ENCODE measurements around the gene CDC42EP5. TPM values are rescaled to one million over a fixed set of nuclear protein-coding genes. Genes with fewer than 3 reads are reported as not detected.
"Not testable (repeated sequence)": the region's sequence is repeated elsewhere in the genome, so short reads cannot be mapped to it uniquely, and the experiment has no call there.

CDC42EP5 gene
- polyA plus RNA-seq, 1 of the 3 experiments (the other 2 are of a cell fraction) = 13.5 TPM

- TF ChIP-seq YY1 (IDR thresholded peaks at IDR 0.05; ENCODE audit: low read depth) (peak; percentile 85), GABPA (IDR thresholded peaks at IDR 0.05; ENCODE audit: low read depth) (no peak), JUND (IDR thresholded peaks at IDR 0.05) (no peak), TEAD4 (IDR thresholded peaks at IDR 0.05; ENCODE audit: borderline replicate concordance, insufficient read depth) (no peak), FOXM1 (IDR thresholded peaks at IDR 0.05; ENCODE audit: low read depth) (no peak), TAF1 (IDR thresholded peaks at IDR 0.05; ENCODE audit: borderline replicate concordance, low read depth, low read length) (no peak), MXI1 (IDR thresholded peaks at IDR 0.05; ENCODE audit: low read depth, low read length) (peak; percentile 55; the same call in 1 of the 2 replicates)
- TF ChIP-seq, protein P1, sequence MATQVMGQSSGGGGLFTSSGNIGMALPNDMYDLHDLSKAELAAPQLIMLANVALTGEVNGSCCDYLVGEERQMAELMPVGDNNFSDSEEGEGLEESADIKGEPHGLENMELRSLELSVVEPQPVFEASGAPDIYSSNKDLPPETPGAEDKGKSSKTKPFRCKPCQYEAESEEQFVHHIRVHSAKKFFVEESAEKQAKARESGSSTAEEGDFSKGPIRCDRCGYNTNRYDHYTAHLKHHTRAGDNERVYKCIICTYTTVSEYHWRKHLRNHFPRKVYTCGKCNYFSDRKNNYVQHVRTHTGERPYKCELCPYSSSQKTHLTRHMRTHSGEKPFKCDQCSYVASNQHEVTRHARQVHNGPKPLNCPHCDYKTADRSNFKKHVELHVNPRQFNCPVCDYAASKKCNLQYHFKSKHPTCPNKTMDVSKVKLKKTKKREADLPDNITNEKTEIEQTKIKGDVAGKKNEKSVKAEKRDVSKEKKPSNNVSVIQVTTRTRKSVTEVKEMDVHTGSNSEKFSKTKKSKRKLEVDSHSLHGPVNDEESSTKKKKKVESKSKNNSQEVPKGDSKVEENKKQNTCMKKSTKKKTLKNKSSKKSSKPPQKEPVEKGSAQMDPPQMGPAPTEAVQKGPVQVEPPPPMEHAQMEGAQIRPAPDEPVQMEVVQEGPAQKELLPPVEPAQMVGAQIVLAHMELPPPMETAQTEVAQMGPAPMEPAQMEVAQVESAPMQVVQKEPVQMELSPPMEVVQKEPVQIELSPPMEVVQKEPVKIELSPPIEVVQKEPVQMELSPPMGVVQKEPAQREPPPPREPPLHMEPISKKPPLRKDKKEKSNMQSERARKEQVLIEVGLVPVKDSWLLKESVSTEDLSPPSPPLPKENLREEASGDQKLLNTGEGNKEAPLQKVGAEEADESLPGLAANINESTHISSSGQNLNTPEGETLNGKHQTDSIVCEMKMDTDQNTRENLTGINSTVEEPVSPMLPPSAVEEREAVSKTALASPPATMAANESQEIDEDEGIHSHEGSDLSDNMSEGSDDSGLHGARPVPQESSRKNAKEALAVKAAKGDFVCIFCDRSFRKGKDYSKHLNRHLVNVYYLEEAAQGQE (IDR thresholded peaks at IDR 0.05; ENCODE audit: low read depth, low read length) = no peak
Measured at GRCh38 chr19:54448040-54448773, 24.9 kb downstream of the CDC42EP5 start (continued).

GRCh38 chr19:54446349-54446748 is 26.7 kb downstream of the CDC42EP5 start:
- peaks cover 52% of the 10 kb centered on the region for H3K79me2 ChIP-seq (ENCODE audit: insufficient read depth)
- peaks cover 19% of the 10 kb centered on the region for H4K20me1 ChIP-seq (ENCODE audit: insufficient read depth)
- CTCF ChIA-PET; H3F3A ChIP-seq (replicated peaks; ENCODE audit: insufficient read depth); H3K4me2 ChIP-seq; H3K27ac ChIP-seq (ENCODE audit: low read depth in 2 of 2, low read length in 1 of 2); DNase-seq; H2AFZ ChIP-seq (ENCODE audit: low read depth); H3K27me3 ChIP-seq (ENCODE audit: insufficient read depth); POLR2A ChIA-PET; H3K9ac ChIP-seq; H3K4me3 ChIP-seq (ENCODE audit: low read depth in 2 of 2, low read length in 1 of 2); H3K9me3 ChIP-seq; H3K9me2 ChIP-seq: not testable (repeated sequence)
- peaks cover 9 to 26% of the 10 kb centered on the region in 2 experiments for H3K36me3 ChIP-seq (replicated peaks in 1 of 2; ENCODE audit: control insufficient read depth in 1 of 2, insufficient read depth in 2 of 2, low read length in 1 of 2)
- 96% methylated on average over 15 of the region's 15 CpGs for WGBS (ENCODE audit: low lambda C conversion rate)
- H3K4me1 ChIP-seq (ENCODE audit: control insufficient read depth in 1 of 2, insufficient read depth in 2 of 2, low read depth in 1 of 2, low read length in 1 of 2) = peaks cover 14 to 17% of the 10 kb centered on the region in 2 experiments; a peak in 2 of 4 replicates

DNA sequence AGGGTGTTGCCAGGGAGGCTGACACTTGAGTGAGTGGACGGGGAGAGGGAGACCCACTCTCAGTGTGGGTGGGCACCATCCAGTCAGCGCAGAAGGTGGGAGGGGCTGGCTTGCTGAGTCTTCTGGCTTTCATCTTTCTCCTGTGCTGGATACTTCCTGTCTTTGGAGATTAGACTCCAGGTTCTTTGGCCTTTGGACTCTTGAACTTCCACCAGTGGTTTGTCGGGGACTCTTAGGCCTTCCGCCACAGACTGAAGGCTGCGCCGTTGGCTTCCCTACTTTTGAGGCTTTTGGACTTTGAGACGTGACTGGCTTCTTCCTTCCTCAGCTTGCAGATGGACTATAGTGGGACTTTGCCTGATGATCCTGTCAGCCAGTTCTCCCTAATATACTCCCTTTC is 28.4 kb downstream of the CDC42EP5 start:
- whole genome bisulfite sequencing (ENCODE audit: low lambda C conversion rate) = 95% methylated on average over 7 of the region's 7 CpGs
- TF ChIP-seq NFIC (IDR thresholded peaks at IDR 0.05; ENCODE audit: borderline replicate concordance) = no peak
- no peak for TF ChIP-seq ELF1 (IDR thresholded peaks at IDR 0.05)
- TF ChIP-seq, protein P2, sequence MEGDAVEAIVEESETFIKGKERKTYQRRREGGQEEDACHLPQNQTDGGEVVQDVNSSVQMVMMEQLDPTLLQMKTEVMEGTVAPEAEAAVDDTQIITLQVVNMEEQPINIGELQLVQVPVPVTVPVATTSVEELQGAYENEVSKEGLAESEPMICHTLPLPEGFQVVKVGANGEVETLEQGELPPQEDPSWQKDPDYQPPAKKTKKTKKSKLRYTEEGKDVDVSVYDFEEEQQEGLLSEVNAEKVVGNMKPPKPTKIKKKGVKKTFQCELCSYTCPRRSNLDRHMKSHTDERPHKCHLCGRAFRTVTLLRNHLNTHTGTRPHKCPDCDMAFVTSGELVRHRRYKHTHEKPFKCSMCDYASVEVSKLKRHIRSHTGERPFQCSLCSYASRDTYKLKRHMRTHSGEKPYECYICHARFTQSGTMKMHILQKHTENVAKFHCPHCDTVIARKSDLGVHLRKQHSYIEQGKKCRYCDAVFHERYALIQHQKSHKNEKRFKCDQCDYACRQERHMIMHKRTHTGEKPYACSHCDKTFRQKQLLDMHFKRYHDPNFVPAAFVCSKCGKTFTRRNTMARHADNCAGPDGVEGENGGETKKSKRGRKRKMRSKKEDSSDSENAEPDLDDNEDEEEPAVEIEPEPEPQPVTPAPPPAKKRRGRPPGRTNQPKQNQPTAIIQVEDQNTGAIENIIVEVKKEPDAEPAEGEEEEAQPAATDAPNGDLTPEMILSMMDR (IDR thresholded peaks at IDR 0.05) = no peak
- TF ChIP-seq FOXM1 (IDR thresholded peaks at IDR 0.05; ENCODE audit: low read depth) = no peak
- no peak for TF ChIP-seq EZH2phosphoT487 (IDR thresholded peaks at IDR 0.05; ENCODE audit: borderline replicate concordance, low read depth)
- no peak for TF ChIP-seq USF1 (IDR thresholded peaks at IDR 0.05; ENCODE audit: borderline replicate concordance, low read depth)
- TF ChIP-seq YY1 (IDR thresholded peaks at IDR 0.05; ENCODE audit: low read depth) = no peak
- TF ChIP-seq FOSL2 (IDR thresholded peaks at IDR 0.05; ENCODE audit: borderline replicate concordance, low read depth) = no peak
- no peak for TF ChIP-seq TCF12 (IDR thresholded peaks at IDR 0.05)
- no peak for TF ChIP-seq EP300 (IDR thresholded peaks at IDR 0.05; ENCODE audit: borderline replicate concordance in 1 of 2, low read depth in 1 of 2, low read length in 1 of 2)
- TF ChIP-seq SIN3A (IDR thresholded peaks at IDR 0.05; ENCODE audit: borderline replicate concordance, low read depth, low read length) = no peak
- no peak for TF ChIP-seq RFX5 (IDR thresholded peaks at IDR 0.05; ENCODE audit: low read length)
- no peak for TF ChIP-seq MXI1 (IDR thresholded peaks at IDR 0.05; ENCODE audit: low read depth, low read length)
- TF ChIP-seq TAF1 (IDR thresholded peaks at IDR 0.05; ENCODE audit: borderline replicate concordance, low read depth, low read length) = no peak
- no peak for TF ChIP-seq GATA2 (CRISPR knock-in tag; IDR thresholded peaks at IDR 0.05)
- no peak for TF ChIP-seq RCOR1 (IDR thresholded peaks at IDR 0.05; ENCODE audit: low read length)

More for the DNA sequence above, 28.4 kb downstream of the CDC42EP5 start:
- Histone ChIP-seq H3K4me2 (no peak overlapping the region), H3K79me2 (ENCODE audit: insufficient read depth) (peaks cover 35% of the 10 kb centered on the region), H3K36me3 (replicated peaks in 1 of 2; ENCODE audit: control insufficient read depth in 1 of 2, insufficient read depth in 2 of 2, low read length in 1 of 2) (peaks cover 5 to 16% of the 10 kb centered on the region in 2 experiments), H3K27ac (ENCODE audit: low read depth in 2 of 2, low read length in 1 of 2) (no peak overlapping the region), H3K4me3 (ENCODE audit: low read depth in 2 of 2, low read length in 1 of 2) (no peak overlapping the region), H3K9me3 (no peaks in the 10 kb centered on the region), H2AFZ (ENCODE audit: low read depth) (no peak overlapping the region), H3K9ac (no peak overlapping the region), H3K4me1 (ENCODE audit: control insufficient read depth in 1 of 2, insufficient read depth in 2 of 2, low read depth in 1 of 2, low read length in 1 of 2) (peaks cover 2 to 4% of the 10 kb centered on the region in 2 experiments; a peak in 2 of 4 replicates), H3K27me3 (ENCODE audit: insufficient read depth) (no peaks in the 10 kb centered on the region), H4K20me1 (ENCODE audit: insufficient read depth) (peaks cover 3% of the 10 kb centered on the region), H3F3A (replicated peaks; ENCODE audit: insufficient read depth) (no peaks in the 10 kb centered on the region), H3K9me2 (no peaks in the 10 kb centered on the region)
- DNase-seq = no peak
- ChIA-PET POLR2A (no interaction called here), CTCF (no interaction called here)
